Measurements from ENCODE around the gene SMS.

The SMS gene

GRCh38 chrX:21982311-21982710 is 41.8 kb downstream of the SMS start:
- DNase-seq (ENCODE audit: low read depth) = no peak

GRCh38 chrX:21985332-21985777 is 44.8 kb downstream of the SMS start:
- peak; percentile 56 for DNase-seq (ENCODE audit: low read depth)

GRCh38 chrX:21986596-21986995 is 46.1 kb downstream of the SMS start:
- DNase-seq (ENCODE audit: low read depth) = no peak

GRCh38 chrX:21989384-21989783 is 48.9 kb downstream of the SMS start:
- DNase-seq (ENCODE audit: low read depth) = no peak

- no peak for DNase-seq (ENCODE audit: low read depth)
These were observed 50.3 kb downstream of the SMS start for GRCh38 chrX:21990832-21991231.

GRCh38 chrX:21991504-21991903 is 51.0 kb downstream of the SMS start:
- DNase-seq (ENCODE audit: low read depth) = no peak

GRCh38 chrX:21993265-21993664 is 52.8 kb downstream of the SMS start:
- DNase-seq (ENCODE audit: low read depth) = no peak

- no peak for DNase-seq (ENCODE audit: low read depth)
These were observed 56.5 kb downstream of the SMS start for GRCh38 chrX:21996872-21997455.

GRCh38 chrX:21998037-21998436 is 57.5 kb downstream of the SMS start:
- no peak for DNase-seq (ENCODE audit: low read depth)

GRCh38 chrX:22004866-22005265 is 64.4 kb downstream of the SMS start:
- DNase-seq (ENCODE audit: low read depth) = no peak

- DNase-seq (ENCODE audit: low read depth) = no peak
These were observed 71.5 kb downstream of the SMS start for GRCh38 chrX:22012051-22012450.

- no peak for DNase-seq (ENCODE audit: low read depth)
These were observed 72.4 kb downstream of the SMS start for GRCh38 chrX:22012931-22013330.

GRCh38 chrX:22015139-22015750 is 74.7 kb downstream of the SMS start:
- no peak for DNase-seq (ENCODE audit: low read depth)

GRCh38 chrX:22021751-22022324 is 81.3 kb downstream of the SMS start:
- no peak for DNase-seq (ENCODE audit: low read depth)

- no peak for DNase-seq (ENCODE audit: low read depth)
These were observed 84.1 kb downstream of the SMS start for GRCh38 chrX:22024577-22024976.

- no peak for DNase-seq (ENCODE audit: low read depth)
These were observed 85.2 kb downstream of the SMS start for GRCh38 chrX:22025751-22026150.

- no peak for DNase-seq (ENCODE audit: low read depth)
These were observed 86.2 kb downstream of the SMS start for GRCh38 chrX:22026731-22027130.

- no peak for DNase-seq (ENCODE audit: low read depth)
These were observed 91.6 kb downstream of the SMS start, which contains the start of gene PHEX for GRCh38 chrX:22032084-22032483. Gene PHEX, plus strand, starts transcription at chrX:22032325. Its CDS starts 681 bp downstream, at chrX:22033006.

- no peak for DNase-seq (ENCODE audit: low read depth)
These were observed 92.0 kb downstream of the SMS start for GRCh38 chrX:22032506-22032905.

- no peak for DNase-seq (ENCODE audit: low read depth)
These were observed 93.3 kb downstream of the SMS start for GRCh38 chrX:22033818-22034217.

- DNase-seq (ENCODE audit: low read depth) = no peak
These were observed 94.7 kb downstream of the SMS start for GRCh38 chrX:22035236-22035635.

GRCh38 chrX:22037225-22037624 is 96.7 kb downstream of the SMS start:
- DNase-seq (ENCODE audit: low read depth) = no peak

GRCh38 chrX:22037911-22038537 is 97.5 kb downstream of the SMS start:
- DNase-seq (ENCODE audit: low read depth) = no peak
